HepG2 (cell line): ENCODE data around the gene SRSF10. TPM values are rescaled to one million over a fixed set of nuclear protein-coding genes. Genes with fewer than 3 reads are reported as not detected.

ENCODE experiments used
- FOXO1 ChIP-seq: sonication (generic); formaldehyde crosslinking; IDR thresholded peaks from 2 replicates; pipeline ENCODE4 v1.4.0; 2020; ENCODE audit warnings: missing genetic modification reagents
- PHF20 ChIP-seq: sonication (generic); formaldehyde crosslinking; IDR thresholded peaks from 2 replicates; pipeline ENCODE4 v1.5.0; 2020; ENCODE audit warnings: mild to moderate bottlenecking, missing genetic modification reagents
- ZHX2 ChIP-seq, 2 experiments: sonication (generic) in 1 of 2; formaldehyde crosslinking in 1 of 2; IDR thresholded peaks; 2 replicates each; pipeline versions ENCODE4 v1.6.1 to v1.9.0; 2014 to 2022; ENCODE audit warnings: antibody characterized with exemption in 1 of 2, borderline replicate concordance in 1 of 2, inconsistent platforms in 1 of 2, low read depth in 1 of 2, missing genetic modification reagents in 1 of 2
- ZIK1 ChIP-seq: sonication (generic); formaldehyde crosslinking; IDR thresholded peaks from 2 replicates; pipeline ENCODE4 v1.5.0; 2020; ENCODE audit warnings: mild to moderate bottlenecking, low read depth, missing genetic modification reagents, borderline replicate concordance
- ZNF235 ChIP-seq: sonication (generic); formaldehyde crosslinking; IDR thresholded peaks from 2 replicates; pipeline ENCODE4 v1.8.1; 2023; ENCODE audit warnings: mild to moderate bottlenecking, missing genetic modification reagents, borderline replicate concordance
- ZNF710 ChIP-seq: sonication (generic); formaldehyde crosslinking; IDR thresholded peaks from 2 replicates; pipeline ENCODE4 v1.5.0; 2020; ENCODE audit warnings: mild to moderate bottlenecking, missing genetic modification reagents, borderline replicate concordance
- ZNF770 ChIP-seq: sonication (generic); formaldehyde crosslinking; IDR thresholded peaks from 2 replicates; pipeline ENCODE4 v1.5.0; 2020; ENCODE audit warnings: mild to moderate bottlenecking, missing genetic modification reagents
- ZNF775 ChIP-seq: sonication (generic); formaldehyde crosslinking; IDR thresholded peaks from 2 replicates; pipeline ENCODE4 v1.4.0; 2020; ENCODE audit warnings: missing genetic modification reagents, mild to moderate bottlenecking, moderate library complexity, borderline replicate concordance
- ZNF782 ChIP-seq: sonication (generic); formaldehyde crosslinking; IDR thresholded peaks from 2 replicates; pipeline ENCODE4 v1.4.0; 2020; ENCODE audit warnings: missing genetic modification reagents, mild to moderate bottlenecking, borderline replicate concordance
- ZNF784 ChIP-seq: sonication (generic); formaldehyde crosslinking; IDR thresholded peaks from 2 replicates; pipeline ENCODE4 v1.5.1; 2020; ENCODE audit warnings: missing genetic modification reagents, mild to moderate bottlenecking, borderline replicate concordance
- ZSCAN21 ChIP-seq: sonication (generic); formaldehyde crosslinking; IDR thresholded peaks from 2 replicates; pipeline ENCODE4 v1.8.0; 2022; ENCODE audit warnings: mild to moderate bottlenecking, missing genetic modification reagents, moderate library complexity, borderline replicate concordance
- polyA plus RNA-seq, 8 experiments: library from polyadenylated mRNA; depleted of rRNA in 3 of 8; stranded (reverse) in 7 of 8; unstranded in 1 of 8; fragments of >200 nt; fragmentation: Illumina TruSeq in 4 of 8; extraction: Trizol in 4 of 8; gene quantifications; 2 replicates each; pipeline versions ENCODE4 v1.2.1 to v1.2.3, GENCODE V29; 2011 to 2016; ENCODE audit warnings: low read depth in 4 of 8, missing spikeins in 1 of 8, mixed read lengths in 1 of 8; ENCODE audit not compliant: insufficient read depth in 1 of 8
- total RNA-seq, 5 experiments: library from RNA; depleted of rRNA; stranded (reverse); fragments of >200 nt; fragmentation: Illumina TruSeq; extraction: Trizol; gene quantifications; 2 replicates each; pipeline ENCODE4 v1.2.3, GENCODE V29; 2016; ENCODE audit warnings: low read depth in 1 of 5
- TF ChIP-seq, protein P1 (sequence below): sonication (generic); formaldehyde crosslinking; IDR thresholded peaks from 2 replicates; pipeline ENCODE4 v1.5.1; 2020; ENCODE audit warnings: missing genetic modification reagents, mild to moderate bottlenecking, borderline replicate concordance

The SRSF10 gene
- total and polyA plus RNA-seq, 2 of the 13 experiments (the other 11 are each of a cell fraction or from before 2014, with no cell fraction given) = 126 to 186 TPM

DNA sequence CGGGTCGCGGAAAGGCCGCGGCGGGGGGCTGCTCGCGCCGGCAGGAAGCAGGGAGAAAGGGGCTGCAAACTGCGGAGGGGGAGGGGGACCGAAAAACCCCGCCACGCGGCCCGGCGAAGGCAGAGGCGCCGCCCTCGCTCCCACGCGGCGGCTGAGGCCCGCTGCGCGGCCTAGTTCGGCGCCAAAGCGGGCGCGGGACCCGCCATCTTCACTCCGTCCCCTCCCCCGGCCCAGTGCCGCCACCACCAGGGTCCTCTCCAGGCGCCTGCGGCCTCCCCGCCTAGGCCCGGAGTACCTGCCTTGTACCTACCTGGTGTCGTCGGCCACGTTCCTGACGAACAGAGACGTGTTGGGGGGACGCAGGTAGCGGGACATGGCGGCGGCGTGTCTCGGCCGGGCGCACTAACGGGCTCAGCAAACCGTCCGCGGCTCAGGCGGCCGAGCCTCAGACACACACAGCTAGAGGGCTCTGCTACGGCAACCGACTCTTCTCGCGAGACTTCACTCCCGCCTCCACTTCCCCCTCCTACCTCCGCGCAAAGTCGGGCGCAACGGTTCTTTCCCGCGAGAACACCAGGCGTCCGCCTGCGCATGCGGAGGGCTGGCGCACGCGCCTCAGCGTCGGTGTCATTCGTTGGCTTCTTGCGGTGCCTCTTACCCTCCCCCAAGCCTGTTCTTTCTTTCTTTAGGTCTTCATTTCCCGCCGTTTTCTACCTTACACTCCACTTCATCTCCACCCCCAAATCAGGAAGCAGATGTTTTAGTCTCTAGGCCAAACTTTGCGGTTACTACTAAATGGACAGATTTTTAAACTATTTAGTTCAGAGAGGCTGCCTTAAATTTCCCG, at the start of gene SRSF10 (continued):
- 0 out of 2 replicates have a peak, but pooled peaks have one; percentile 11 for TF ChIP-seq ZHX2 (IDR thresholded peaks at IDR 0.05; ENCODE audit: low read depth)
- peak; percentile 81 for TF ChIP-seq ZHX2 (CRISPR knock-in tag; IDR thresholded peaks at IDR 0.05; ENCODE audit: borderline replicate concordance)
- TF ChIP-seq ZNF235 (CRISPR knock-in tag) = peak; percentile 92; the same call in 1 of the 2 replicates
- peak; percentile 40; the same call in 1 of the 2 replicates for TF ChIP-seq ZNF710 (CRISPR knock-in tag)
- TF ChIP-seq PHF20 (CRISPR knock-in tag) = peak; percentile 73
- TF ChIP-seq, protein P1, sequence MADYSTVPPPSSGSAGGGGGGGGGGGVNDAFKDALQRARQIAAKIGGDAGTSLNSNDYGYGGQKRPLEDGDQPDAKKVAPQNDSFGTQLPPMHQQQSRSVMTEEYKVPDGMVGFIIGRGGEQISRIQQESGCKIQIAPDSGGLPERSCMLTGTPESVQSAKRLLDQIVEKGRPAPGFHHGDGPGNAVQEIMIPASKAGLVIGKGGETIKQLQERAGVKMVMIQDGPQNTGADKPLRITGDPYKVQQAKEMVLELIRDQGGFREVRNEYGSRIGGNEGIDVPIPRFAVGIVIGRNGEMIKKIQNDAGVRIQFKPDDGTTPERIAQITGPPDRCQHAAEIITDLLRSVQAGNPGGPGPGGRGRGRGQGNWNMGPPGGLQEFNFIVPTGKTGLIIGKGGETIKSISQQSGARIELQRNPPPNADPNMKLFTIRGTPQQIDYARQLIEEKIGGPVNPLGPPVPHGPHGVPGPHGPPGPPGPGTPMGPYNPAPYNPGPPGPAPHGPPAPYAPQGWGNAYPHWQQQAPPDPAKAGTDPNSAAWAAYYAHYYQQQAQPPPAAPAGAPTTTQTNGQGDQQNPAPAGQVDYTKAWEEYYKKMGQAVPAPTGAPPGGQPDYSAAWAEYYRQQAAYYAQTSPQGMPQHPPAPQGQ (CRISPR knock-in tag) = no peak
- TF ChIP-seq ZNF784 (CRISPR knock-in tag) = peak; percentile 87
- TF ChIP-seq ZSCAN21 (CRISPR knock-in tag) = peak; percentile 96; the same call in 1 of the 2 replicates
- TF ChIP-seq FOXO1 (CRISPR knock-in tag) = peak; percentile 28
- TF ChIP-seq ZNF775 (CRISPR knock-in tag) = no peak
- TF ChIP-seq ZNF770 (CRISPR knock-in tag) = peak; percentile 56; the same call in 1 of the 2 replicates
- 0 out of 2 replicates have a peak, but pooled peaks have one; percentile 68 for TF ChIP-seq ZIK1 (CRISPR knock-in tag)
- TF ChIP-seq ZNF782 (CRISPR knock-in tag) = peak; percentile 98
